Nephron (organoid): ENCODE data around the gene ANAPC16.
"Not testable (repeated sequence)": the region's sequence is repeated elsewhere in the genome, so short reads cannot be mapped to it uniquely, and the experiment has no call there.

Source experiments
- H3K27ac Mint-ChIP-seq, 3 experiments: 2 replicates each; pipeline ENCODE4 v1.8.0; 2020; ENCODE audit warnings: mixed read lengths in 3 of 3, mild to moderate bottlenecking in 2 of 3, moderate library complexity in 1 of 3
- H3K27me3 Mint-ChIP-seq: 2 replicates; pipeline ENCODE4 v1.8.0; 2021; ENCODE audit warnings: low read depth, mild to moderate bottlenecking, moderate library complexity, mixed read lengths
- H3K36me3 Mint-ChIP-seq: 2 replicates; pipeline ENCODE4 v1.8.0; 2020; ENCODE audit warnings: low read depth, mixed read lengths
- H3K4me1 Mint-ChIP-seq: 2 replicates; pipeline ENCODE4 v1.8.0; 2020; ENCODE audit warnings: mixed read lengths
- H3K4me3 Mint-ChIP-seq, 3 experiments: 2 replicates each; pipeline ENCODE4 v1.8.0; 2020; ENCODE audit warnings: mild to moderate bottlenecking in 3 of 3, mixed read lengths in 3 of 3, moderate library complexity in 2 of 3
- H3K9me3 Mint-ChIP-seq: 2 replicates; pipeline ENCODE4 v1.8.0; 2020; ENCODE audit warnings: mixed read lengths
- CTCF ChIP-seq, 3 experiments: fragments of 200-600 bp; sonication (generic); IDR thresholded peaks; one replicate each; pipeline ENCODE4 v1.5.0; 2021; ENCODE audit warnings: antibody characterized with exemption in 3 of 3; ENCODE audit not compliant: unreplicated experiment in 3 of 3

Gene ANAPC16

GRCh38 chr10:72248468-72249151 is 32.8 kb downstream of the ANAPC16 start:
- peak overlapping the region; percentile 98 to 100 (median 100) for H3K27ac Mint-ChIP-seq
- peaks cover 5% of the 10 kb centered on the region for H3K27me3 Mint-ChIP-seq
- no peak for TF ChIP-seq CTCF (IDR thresholded peaks at IDR 0.05; ENCODE audit: unreplicated experiment in 3 of 3)
- H3K9me3 Mint-ChIP-seq: no peaks in the 10 kb centered on the region
- H3K4me1 Mint-ChIP-seq: peaks cover 69% of the 10 kb centered on the region
- H3K36me3 Mint-ChIP-seq: no peaks in the 10 kb centered on the region
- peak overlapping the region; percentile 42 to 69 (median 54) for H3K4me3 Mint-ChIP-seq

DNA sequence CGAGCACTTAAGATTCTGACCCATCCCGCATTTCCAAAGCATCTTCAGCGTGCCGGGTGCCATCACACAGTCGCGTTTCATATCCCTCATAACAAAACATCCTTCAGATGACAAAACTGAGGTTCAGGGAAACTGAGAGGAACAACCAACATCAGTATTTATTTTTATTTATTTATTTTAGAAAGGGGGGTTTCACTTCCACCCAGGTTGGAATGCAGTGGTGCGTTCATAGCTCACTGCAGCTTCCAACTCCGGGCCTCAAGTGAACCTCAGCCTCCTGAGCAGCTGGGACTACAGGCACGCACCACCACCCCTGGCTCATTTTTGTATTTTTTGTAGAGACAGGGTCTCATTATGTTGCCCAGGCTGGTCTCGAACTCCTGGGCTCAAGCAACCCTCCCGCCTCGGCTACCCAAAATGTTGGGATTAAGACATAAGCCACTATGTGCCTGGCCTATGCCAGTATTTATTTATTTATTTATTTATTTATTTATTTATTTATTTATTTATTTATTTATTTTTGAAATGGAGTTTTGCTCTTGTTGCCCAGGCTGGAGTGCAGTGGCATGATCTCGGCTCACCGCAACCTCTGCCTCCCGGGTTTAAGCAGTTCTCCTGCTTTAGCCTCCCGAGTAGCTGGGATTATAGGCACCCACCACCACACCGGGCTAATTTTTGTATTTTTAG is 33.5 kb downstream of the ANAPC16 start:
- H3K4me3 Mint-ChIP-seq: peak overlapping the region in 1 of 3 experiments; percentile 54
- H3K27me3 Mint-ChIP-seq, H3K9me3 Mint-ChIP-seq, H3K36me3 Mint-ChIP-seq: not testable (repeated sequence)
- peaks cover 63% of the 10 kb centered on the region for H3K4me1 Mint-ChIP-seq
- peak overlapping the region; percentile 98 to 100 (median 100) for H3K27ac Mint-ChIP-seq

DNA sequence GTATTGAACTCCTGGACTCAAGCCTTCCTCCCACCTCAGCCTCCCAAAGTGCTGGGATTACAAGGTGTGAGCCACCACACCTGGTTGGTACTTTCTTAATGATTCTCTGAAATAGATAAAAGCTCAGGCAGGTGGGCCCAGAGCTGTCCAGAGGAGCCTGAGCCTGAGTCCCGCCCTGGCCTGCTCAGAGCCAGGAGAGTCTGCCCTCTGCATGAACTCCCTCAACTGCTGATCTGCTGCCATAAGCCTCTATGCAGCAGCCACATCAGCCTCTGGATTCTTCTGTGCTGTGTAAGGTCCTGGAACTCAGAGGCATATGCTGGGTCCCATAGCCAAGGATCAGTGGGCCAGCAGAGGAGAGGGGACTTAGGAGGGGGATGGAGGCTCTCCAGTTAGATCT is 34.9 kb downstream of the ANAPC16 start:
- H3K27me3 Mint-ChIP-seq: peaks cover 5% of the 10 kb centered on the region
- no peaks in the 10 kb centered on the region for H3K9me3 Mint-ChIP-seq
- no peaks in the 10 kb centered on the region for H3K36me3 Mint-ChIP-seq
- peaks cover 63% of the 10 kb centered on the region for H3K4me1 Mint-ChIP-seq
- peak overlapping the region in 2 of 3 experiments; percentile 34 to 61 for H3K4me3 Mint-ChIP-seq
- TF ChIP-seq CTCF (IDR thresholded peaks at IDR 0.05; ENCODE audit: unreplicated experiment in 3 of 3): no peak
- peak overlapping the region; percentile 86 to 98 (median 96) for H3K27ac Mint-ChIP-seq

DNA sequence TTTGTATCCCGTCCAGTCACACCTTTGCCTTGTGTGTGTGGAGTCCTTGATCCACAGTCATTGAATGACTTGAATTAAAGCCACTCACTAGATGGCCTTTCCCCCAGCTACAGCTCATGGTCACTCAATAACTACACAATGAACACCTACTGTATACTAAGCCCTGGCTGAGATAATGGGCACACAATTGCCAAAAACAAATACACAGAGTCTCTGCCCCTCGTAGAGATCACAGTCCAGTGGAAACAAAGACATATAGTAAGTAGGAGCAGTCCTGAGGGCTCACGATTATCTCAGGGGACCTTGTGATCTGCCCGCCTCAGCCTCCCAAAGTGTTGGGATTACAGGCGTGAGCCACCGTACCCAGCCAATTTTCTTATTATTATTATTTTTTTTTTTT is 35.8 kb downstream of the ANAPC16 start:
- TF ChIP-seq CTCF (IDR thresholded peaks at IDR 0.05; ENCODE audit: unreplicated experiment in 3 of 3): no peak
- H3K27me3 Mint-ChIP-seq: peaks cover 5% of the 10 kb centered on the region
- H3K36me3 Mint-ChIP-seq: no peaks in the 10 kb centered on the region
- peaks cover 62% of the 10 kb centered on the region for H3K4me1 Mint-ChIP-seq
- H3K4me3 Mint-ChIP-seq: no peak overlapping the region
- H3K27ac Mint-ChIP-seq: peak overlapping the region; percentile 33 to 96 (median 91)
- H3K9me3 Mint-ChIP-seq: no peaks in the 10 kb centered on the region

DNA sequence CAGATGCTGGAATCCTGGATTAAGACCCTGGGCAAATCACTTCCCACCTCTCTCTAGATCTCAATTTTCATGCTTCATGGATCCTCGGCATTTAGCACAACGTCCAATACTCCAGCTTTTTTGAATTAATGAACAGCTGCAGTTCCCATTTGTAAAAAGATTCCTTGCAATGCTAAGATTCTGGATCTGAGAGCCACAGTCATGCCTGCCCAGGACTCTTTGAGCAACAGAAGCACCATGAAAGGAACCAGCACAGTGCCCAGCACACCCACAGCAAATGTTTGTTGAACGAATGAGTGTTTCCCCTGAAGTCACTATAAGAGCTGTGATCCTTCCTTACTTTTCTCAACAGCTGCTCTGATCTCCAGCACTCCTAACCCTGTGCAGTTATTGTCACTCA is 37.2 kb downstream of the ANAPC16 start:
- peak overlapping the region; percentile 84 to 97 (median 96) for H3K27ac Mint-ChIP-seq
- peak overlapping the region in 2 of 3 experiments; percentile 2 to 28 for H3K4me3 Mint-ChIP-seq
- no peaks in the 10 kb centered on the region for H3K36me3 Mint-ChIP-seq
- peaks cover 8% of the 10 kb centered on the region for H3K27me3 Mint-ChIP-seq
- no peaks in the 10 kb centered on the region for H3K9me3 Mint-ChIP-seq
- H3K4me1 Mint-ChIP-seq: peaks cover 68% of the 10 kb centered on the region
- TF ChIP-seq CTCF (IDR thresholded peaks at IDR 0.05; ENCODE audit: unreplicated experiment in 3 of 3): no peak

DNA sequence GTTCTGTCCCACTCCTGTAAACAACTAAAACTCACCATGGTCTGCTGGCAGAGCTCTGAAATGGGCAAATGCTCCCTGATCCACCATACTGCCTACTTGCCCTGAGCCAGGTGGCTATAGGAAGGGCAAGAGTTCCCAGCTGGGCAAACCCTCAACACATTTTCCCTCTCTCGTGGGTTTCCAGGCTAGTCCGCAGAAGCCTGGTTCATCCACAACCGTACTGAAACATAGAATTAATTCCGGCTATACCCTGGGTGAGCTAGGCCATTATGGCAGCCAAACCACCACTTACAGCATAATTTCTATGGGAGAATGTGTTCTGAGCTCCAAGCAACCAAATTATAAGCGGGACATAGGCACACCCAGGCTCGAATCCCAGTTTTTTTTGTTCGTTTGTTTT is 37.8 kb downstream of the ANAPC16 start:
- H3K9me3 Mint-ChIP-seq: no peaks in the 10 kb centered on the region
- no peak for TF ChIP-seq CTCF (IDR thresholded peaks at IDR 0.05; ENCODE audit: unreplicated experiment in 3 of 3)
- H3K4me1 Mint-ChIP-seq: peaks cover 64% of the 10 kb centered on the region
- peak overlapping the region in 1 of 3 experiments; percentile 28 for H3K4me3 Mint-ChIP-seq
- peak overlapping the region; percentile 84 to 97 (median 96) for H3K27ac Mint-ChIP-seq
- H3K36me3 Mint-ChIP-seq: no peaks in the 10 kb centered on the region
- peaks cover 8% of the 10 kb centered on the region for H3K27me3 Mint-ChIP-seq
